ENCODE results near the gene COL24A1.
A peak's percentile ranks its signal among the peaks of the same experiment; 100 is the strongest.
"Not testable (repeated sequence)": the region's sequence is repeated elsewhere in the genome, so short reads cannot be mapped to it uniquely, and the experiment has no call there.

The COL24A1 gene

GRCh38 chr1:85824066-85824840 lies 332.3 kb downstream of the COL24A1 start:
- no peak overlapping the region for H3K4me3 ChIP-seq (ENCODE audit: low read depth, low read length)

GRCh38 chr1:85822696-85823095 lies 333.9 kb downstream of the COL24A1 start:
- H3K4me3 ChIP-seq (ENCODE audit: low read depth, low read length), result no peak overlapping the region

- H3K4me3 ChIP-seq (ENCODE audit: low read depth, low read length), result no peak overlapping the region
These were observed 338.2 kb downstream of the COL24A1 start for GRCh38 chr1:85818371-85818770.

- no peak overlapping the region for H3K4me3 ChIP-seq (ENCODE audit: low read depth, low read length)
These were observed 340.0 kb downstream of the COL24A1 start for GRCh38 chr1:85816606-85817005.

GRCh38 chr1:85815906-85816305 lies 340.7 kb downstream of the COL24A1 start:
- no peak overlapping the region for H3K4me3 ChIP-seq (ENCODE audit: low read depth, low read length)

GRCh38 chr1:85806236-85806965 lies 350.2 kb downstream of the COL24A1 start:
- H3K4me3 ChIP-seq (ENCODE audit: low read depth, low read length), result no peak overlapping the region

- H3K4me3 ChIP-seq (ENCODE audit: low read depth, low read length), result no peak overlapping the region
These were observed 355.1 kb downstream of the COL24A1 start for GRCh38 chr1:85801520-85801919.

GRCh38 chr1:85799737-85800136 lies 356.8 kb downstream of the COL24A1 start:
- H3K4me3 ChIP-seq (ENCODE audit: low read depth, low read length), result no peak overlapping the region

GRCh38 chr1:85798419-85798818 lies 358.2 kb downstream of the COL24A1 start:
- H3K4me3 ChIP-seq (ENCODE audit: low read depth, low read length), result no peak overlapping the region

GRCh38 chr1:85777021-85777420 lies 379.6 kb downstream of the COL24A1 start:
- H3K4me3 ChIP-seq (ENCODE audit: low read depth, low read length), result not testable (repeated sequence)

- no peak overlapping the region for H3K4me3 ChIP-seq (ENCODE audit: low read depth, low read length)
These were observed 393.8 kb downstream of the COL24A1 start for GRCh38 chr1:85762804-85763203.

- no peak overlapping the region for H3K4me3 ChIP-seq (ENCODE audit: low read depth, low read length)
These were observed 399.7 kb downstream of the COL24A1 start for GRCh38 chr1:85756864-85757263.

GRCh38 chr1:85748120-85748519 lies 408.5 kb downstream of the COL24A1 start:
- H3K4me3 ChIP-seq (ENCODE audit: low read depth, low read length), result no peak overlapping the region

- no peak overlapping the region for H3K4me3 ChIP-seq (ENCODE audit: low read depth, low read length)
These were observed 409.8 kb downstream of the COL24A1 start for GRCh38 chr1:85746777-85747176.

GRCh38 chr1:85743814-85744213 lies 412.8 kb downstream of the COL24A1 start:
- no peak overlapping the region for H3K4me3 ChIP-seq (ENCODE audit: low read depth, low read length)

- no peak overlapping the region for H3K4me3 ChIP-seq (ENCODE audit: low read depth, low read length)
These were observed 421.6 kb downstream of the COL24A1 start for GRCh38 chr1:85734931-85735330.

- no peak overlapping the region for H3K4me3 ChIP-seq (ENCODE audit: low read depth, low read length)
These were observed 437.8 kb downstream of the COL24A1 start for GRCh38 chr1:85718678-85719340.

GRCh38 chr1:85714418-85715114 lies 442.0 kb downstream of the COL24A1 start:
- not testable (repeated sequence) for H3K4me3 ChIP-seq (ENCODE audit: low read depth, low read length)

GRCh38 chr1:85708829-85709227 lies 447.7 kb downstream of the COL24A1 start:
- peak overlapping the region; percentile 92 for H3K4me3 ChIP-seq (ENCODE audit: low read depth, low read length)

- H3K4me3 ChIP-seq (ENCODE audit: low read depth, low read length), result peak within 1 kb of the TSS; percentile 92
These were observed 448.4 kb downstream of the COL24A1 start, which contains the start of gene ZNHIT6 for GRCh38 chr1:85707990-85708828. ZNHIT6 (minus strand) TSS chr1:85708433; CDS start chr1:85708284, 149 bp downstream.
